SK-N-DZ (cell line): ENCODE data around the gene TAS2R50. TPM values are rescaled to one million over a fixed set of nuclear protein-coding genes. Genes with fewer than 3 reads are reported as not detected.
"Not testable (repeated sequence)": the region's sequence is repeated elsewhere in the genome, so short reads cannot be mapped to it uniquely, and the experiment has no call there.

Source experiments
- DNase-seq: peaks from one replicate; pipeline ENCODE4 v3.0.0-alpha.2; 2015; ENCODE audit warnings: low spot score
- polyA plus RNA-seq, 2 experiments: library from polyadenylated mRNA; depleted of rRNA; stranded (reverse); fragments of >200 nt; gene quantifications; 2 replicates each; pipeline ENCODE4 v1.2.3, GENCODE V29; 2014

Gene TAS2R50
- polyA plus RNA-seq (2014; cell fraction: cytosol; rRNA removed) = 0.20 TPM in 1 of 2 replicates, not detected in the other
- polyA plus RNA-seq (2014; cell fraction: nucleus; rRNA removed) = 0.75 and 1.5 TPM in 2 replicates

- DNase-seq = no peak
Measured at GRCh38 chr12:10986812-10987211, at the start of gene TAS2R50. Gene TAS2R50, minus strand, starts transcription at chr12:10986912. Its CDS starts 52 bp downstream, at chr12:10986860.

GRCh38 chr12:11033959-11034358 lies 47.2 kb upstream of the TAS2R50 start:
- not testable (repeated sequence) for DNase-seq

- DNase-seq = no peak
Measured at GRCh38 chr12:11031307-11031706, 44.6 kb upstream of the TAS2R50 start, which contains the start of gene TAS2R31. Gene TAS2R31, minus strand, starts transcription at chr12:11031407. Its CDS starts 72 bp downstream, at chr12:11031335.

GRCh38 chr12:11026118-11026517 lies 39.4 kb upstream of the TAS2R50 start:
- DNase-seq = no peak

GRCh38 chr12:11023387-11023786 lies 36.7 kb upstream of the TAS2R50 start:
- DNase-seq = no peak

GRCh38 chr12:11022520-11022919 lies 35.8 kb upstream of the TAS2R50 start, which contains the start of gene TAS2R19:
Gene TAS2R19, minus strand, starts transcription at chr12:11022620. Its CDS starts 49 bp downstream, at chr12:11022571.
- DNase-seq = no peak

- no peak for DNase-seq
Measured at GRCh38 chr12:11016937-11017336, 30.2 kb upstream of the TAS2R50 start.

GRCh38 chr12:11015775-11016430 lies 29.2 kb upstream of the TAS2R50 start:
- DNase-seq = no peak

- DNase-seq = no peak
Measured at GRCh38 chr12:11014234-11014633, 27.5 kb upstream of the TAS2R50 start.

GRCh38 chr12:11007608-11008007 lies 20.9 kb upstream of the TAS2R50 start:
- no peak for DNase-seq

GRCh38 chr12:10998204-10998603 lies 11.5 kb upstream of the TAS2R50 start, which contains the start of gene TAS2R20:
Gene TAS2R20, minus strand, starts transcription at chr12:10998304. Its CDS starts 429 bp downstream, at chr12:10997875.
- DNase-seq = no peak

GRCh38 chr12:10994307-10994706 lies 7.6 kb upstream of the TAS2R50 start:
- DNase-seq = no peak

- no peak for DNase-seq
Measured at GRCh38 chr12:10989107-10989506, 2.4 kb upstream of the TAS2R50 start.

- no peak for DNase-seq
Measured at GRCh38 chr12:10982244-10982643, 4.5 kb downstream of the TAS2R50 start.

GRCh38 chr12:10974965-10975364 lies 11.7 kb downstream of the TAS2R50 start:
- no peak for DNase-seq

GRCh38 chr12:10968765-10969456 lies 17.8 kb downstream of the TAS2R50 start:
- DNase-seq = no peak

GRCh38 chr12:10967409-10967808 lies 19.3 kb downstream of the TAS2R50 start:
- no peak for DNase-seq

- DNase-seq = no peak
Measured at GRCh38 chr12:10966314-10966713, 20.4 kb downstream of the TAS2R50 start.

GRCh38 chr12:10965476-10965875 lies 21.2 kb downstream of the TAS2R50 start:
- DNase-seq = no peak

- no peak for DNase-seq
Measured at GRCh38 chr12:10960211-10960610, 26.5 kb downstream of the TAS2R50 start.

GRCh38 chr12:10959804-10960203 lies 26.9 kb downstream of the TAS2R50 start:
- DNase-seq = no peak

GRCh38 chr12:10957741-10958140 lies 29.0 kb downstream of the TAS2R50 start:
- no peak for DNase-seq

- no peak for DNase-seq
Measured at GRCh38 chr12:10956085-10956484, 30.6 kb downstream of the TAS2R50 start.
